Measurements from ENCODE around the gene LCE5A. TPM values are rescaled to one million over a fixed set of nuclear protein-coding genes. Genes with fewer than 3 reads are reported as not detected.

The LCE5A gene, protein sequence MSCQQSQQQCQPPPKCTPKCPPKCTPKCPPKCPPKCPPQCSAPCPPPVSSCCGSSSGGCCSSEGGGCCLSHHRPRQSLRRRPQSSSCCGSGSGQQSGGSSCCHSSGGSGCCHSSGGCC
- total RNA-seq = not detected
- long read RNA-seq = 0 reads

DNA sequence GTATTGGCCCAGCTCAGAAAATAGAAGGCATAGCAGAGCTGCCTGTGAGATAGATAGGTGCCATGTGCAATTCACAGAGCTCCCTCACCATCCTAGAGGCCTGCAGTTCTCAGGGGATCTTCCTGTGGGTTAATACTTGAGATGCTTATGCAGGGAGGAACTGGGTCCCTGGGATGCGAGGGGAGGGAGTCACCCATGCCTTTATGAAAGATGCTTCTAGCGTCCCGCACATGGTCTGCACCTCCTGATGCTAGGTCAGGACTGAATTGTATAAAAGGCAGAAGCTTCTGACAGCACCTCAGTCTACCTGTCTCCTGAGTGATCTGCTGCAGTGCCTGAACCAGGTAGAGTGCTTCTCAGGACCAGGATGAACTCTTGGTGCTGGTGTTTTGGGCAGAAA is at the start of gene LCE5A:
Gene LCE5A (plus strand): TSS at position 301 of the 400 bp plus-strand sequence. CDS start 732 bp downstream, outside the sequence.
- Histone ChIP-seq H3K27ac (no peak within 1 kb of the TSS), H3K36me3 (no peaks in the 10 kb centered on the region), H3K4me3 (no peak within 1 kb of the TSS), H3K27me3 (peaks cover 35% of the 10 kb centered on the region), H3K4me1 (no peaks in the 10 kb centered on the region), H3K9me3 (no peaks in the 10 kb centered on the region)
- DNase-seq (no peak), ATAC-seq (no peak)
- TF ChIP-seq, protein P1, sequence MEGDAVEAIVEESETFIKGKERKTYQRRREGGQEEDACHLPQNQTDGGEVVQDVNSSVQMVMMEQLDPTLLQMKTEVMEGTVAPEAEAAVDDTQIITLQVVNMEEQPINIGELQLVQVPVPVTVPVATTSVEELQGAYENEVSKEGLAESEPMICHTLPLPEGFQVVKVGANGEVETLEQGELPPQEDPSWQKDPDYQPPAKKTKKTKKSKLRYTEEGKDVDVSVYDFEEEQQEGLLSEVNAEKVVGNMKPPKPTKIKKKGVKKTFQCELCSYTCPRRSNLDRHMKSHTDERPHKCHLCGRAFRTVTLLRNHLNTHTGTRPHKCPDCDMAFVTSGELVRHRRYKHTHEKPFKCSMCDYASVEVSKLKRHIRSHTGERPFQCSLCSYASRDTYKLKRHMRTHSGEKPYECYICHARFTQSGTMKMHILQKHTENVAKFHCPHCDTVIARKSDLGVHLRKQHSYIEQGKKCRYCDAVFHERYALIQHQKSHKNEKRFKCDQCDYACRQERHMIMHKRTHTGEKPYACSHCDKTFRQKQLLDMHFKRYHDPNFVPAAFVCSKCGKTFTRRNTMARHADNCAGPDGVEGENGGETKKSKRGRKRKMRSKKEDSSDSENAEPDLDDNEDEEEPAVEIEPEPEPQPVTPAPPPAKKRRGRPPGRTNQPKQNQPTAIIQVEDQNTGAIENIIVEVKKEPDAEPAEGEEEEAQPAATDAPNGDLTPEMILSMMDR (IDR thresholded peaks at IDR 0.05) = no peak
- intact Hi-C loops (cut with DNase I) = no loop called here

DNA sequence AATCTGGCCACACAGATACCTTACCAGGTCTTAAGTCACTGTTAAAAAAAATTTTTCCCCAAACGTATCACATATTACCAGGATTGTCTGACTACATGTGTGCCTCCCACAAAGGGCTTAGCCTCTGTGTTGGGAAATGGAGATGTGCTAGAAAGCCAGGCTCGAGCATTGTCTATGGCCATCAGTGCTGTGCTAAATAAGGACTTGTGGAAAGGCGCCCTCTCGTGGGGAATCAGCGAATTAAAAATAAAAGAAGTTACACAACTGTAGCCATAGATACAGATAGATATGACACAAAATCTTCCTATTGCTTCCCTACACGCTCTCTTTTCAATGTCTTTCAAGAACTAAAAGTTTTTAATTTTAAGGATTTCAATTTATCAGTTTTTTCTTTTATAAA is 49.1 kb upstream of the LCE5A start:
- TF ChIP-seq, protein P1 (IDR thresholded peaks at IDR 0.05) = peak; percentile 68
- ATAC-seq = peak; percentile 79
- Histone ChIP-seq H3K27me3 (no peaks in the 10 kb centered on the region), H3K9me3 (no peaks in the 10 kb centered on the region), H3K4me3 (no peak overlapping the region), H3K4me1 (peaks cover 9% of the 10 kb centered on the region), H3K36me3 (no peaks in the 10 kb centered on the region), H3K27ac (no peak overlapping the region)
- intact Hi-C loops (cut with DNase I) = no loop called here
- no peak for DNase-seq

DNA sequence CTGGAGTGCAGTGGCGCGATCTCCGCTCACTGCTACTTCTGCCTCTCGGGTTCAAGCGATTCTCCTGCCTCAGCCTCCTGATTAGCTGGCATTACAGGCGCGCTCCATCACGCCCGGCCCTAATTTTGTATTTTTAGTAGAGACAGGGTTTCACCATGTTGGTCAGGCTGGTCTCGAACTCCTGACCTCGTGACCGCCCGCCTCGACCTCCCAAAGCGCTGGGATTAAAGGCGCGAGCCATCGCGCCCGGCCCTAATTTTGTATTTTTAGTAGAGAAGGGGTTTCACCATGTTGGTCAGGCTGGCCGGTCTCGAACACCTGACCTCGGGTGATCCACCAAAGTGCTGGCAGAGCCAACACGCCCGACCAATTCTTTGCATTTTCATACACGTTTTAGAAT is 48.0 kb upstream of the LCE5A start:
- intact Hi-C loops (cut with DNase I) = no loop called here
- Histone ChIP-seq H3K9me3 (no peaks in the 10 kb centered on the region), H3K4me3 (no peak overlapping the region), H3K27ac (no peak overlapping the region), H3K27me3 (no peaks in the 10 kb centered on the region), H3K4me1 (peaks cover 9% of the 10 kb centered on the region), H3K36me3 (no peaks in the 10 kb centered on the region)
- TF ChIP-seq, protein P1 (IDR thresholded peaks at IDR 0.05) = no peak
- DNase-seq = no peak
- ATAC-seq = no peak

DNA sequence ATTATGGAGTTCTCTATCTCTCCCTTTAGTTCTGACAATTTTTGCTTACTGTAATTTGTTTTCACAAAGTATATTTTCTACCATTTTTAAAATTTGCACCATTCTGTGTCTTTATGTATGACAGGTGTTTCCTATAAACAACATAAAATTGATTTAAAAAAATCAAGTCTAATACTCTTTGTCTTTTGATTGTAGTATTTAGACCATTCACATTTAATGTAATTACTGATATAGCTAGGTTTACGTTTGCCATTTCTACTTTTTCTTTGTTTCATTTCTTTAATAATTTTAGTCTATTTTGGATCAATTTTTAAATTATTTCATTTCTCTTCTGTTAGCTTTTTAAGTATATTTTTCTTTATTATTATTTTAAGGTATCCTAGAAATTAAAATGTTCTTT is 44.4 kb upstream of the LCE5A start:
- Histone ChIP-seq H3K4me3 (no peak overlapping the region), H3K36me3 (no peaks in the 10 kb centered on the region), H3K9me3 (no peaks in the 10 kb centered on the region), H3K27ac (no peak overlapping the region), H3K4me1 (no peaks in the 10 kb centered on the region), H3K27me3 (peaks cover 16% of the 10 kb centered on the region)
- TF ChIP-seq, protein P1 (IDR thresholded peaks at IDR 0.05) = no peak
- intact Hi-C loops (cut with DNase I) = no loop called here
- ATAC-seq (no peak), DNase-seq (no peak)

DNA sequence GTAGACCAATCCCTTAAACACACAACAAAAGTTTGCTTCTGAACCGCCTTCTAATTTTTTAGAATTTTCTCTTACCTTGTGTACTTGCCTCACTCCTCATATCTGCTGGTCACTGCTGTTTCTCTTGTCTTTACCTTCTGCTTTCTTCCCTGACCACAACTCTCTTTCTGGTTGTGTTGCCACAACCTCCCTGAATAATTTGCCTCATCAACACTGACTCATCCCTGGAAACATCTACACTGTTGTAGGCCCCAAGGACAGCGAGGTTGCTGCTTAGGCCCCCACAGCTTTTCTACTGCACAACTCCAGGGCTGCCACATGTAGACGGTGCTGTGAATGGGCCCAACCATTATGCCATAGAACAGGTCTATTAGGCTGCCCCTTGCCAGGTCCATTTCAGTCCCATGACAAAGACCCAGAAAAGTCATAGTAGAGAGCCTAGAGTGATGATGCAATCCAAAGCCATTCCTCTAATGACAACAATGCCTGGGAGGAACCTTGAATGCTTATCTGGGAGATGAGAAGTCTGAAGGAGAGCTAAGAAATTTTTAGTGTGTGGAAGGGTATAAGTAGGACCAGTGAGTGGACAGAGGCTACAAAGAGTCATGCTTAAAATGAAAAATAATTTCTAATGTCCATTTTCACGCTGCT is 36.6 kb upstream of the LCE5A start:
- no peak overlapping the region for H3K4me3 ChIP-seq
- ATAC-seq = no peak
- DNase-seq = no peak
- no peaks in the 10 kb centered on the region for H3K4me1 ChIP-seq
- peaks cover 6% of the 10 kb centered on the region for H3K9me3 ChIP-seq
- H3K27ac ChIP-seq = no peak overlapping the region
- H3K36me3 ChIP-seq = no peaks in the 10 kb centered on the region
- TF ChIP-seq, protein P1 (IDR thresholded peaks at IDR 0.05) = no peak
- H3K27me3 ChIP-seq = peaks cover 10% of the 10 kb centered on the region
- intact Hi-C loops (cut with DNase I) = no loop called here
